Loucy (cell line): Measurements from ENCODE around the gene PSMB8.

Experiments used
- H2AFZ ChIP-seq: fragments of 200-600 bp; sonication (generic); 2 replicates; pipeline ENCODE4 v1.6.0; 2016; ENCODE audit warnings: antibody characterized with exemption, mild to moderate bottlenecking, low read length, moderate library complexity
- H3F3A ChIP-seq: fragments of 200-600 bp; 2 replicates; pipeline ENCODE4 v1.6.0; 2016; ENCODE audit warnings: antibody characterized with exemption, low read depth, mild to moderate bottlenecking
- H3K27me3 ChIP-seq: fragments of 200-600 bp; sonication (generic); 2 replicates; pipeline ENCODE4 v1.6.1; 2014; ENCODE audit warnings: low read length, mild to moderate bottlenecking; ENCODE audit not compliant: insufficient read depth, poor library complexity, severe bottlenecking
- H3K36me3 ChIP-seq: fragments of 200-600 bp; sonication (generic); 2 replicates; pipeline ENCODE4 v1.6.1; 2016; ENCODE audit warnings: low read length; ENCODE audit not compliant: insufficient read depth
- H3K4me1 ChIP-seq: fragments of 200-600 bp; sonication (generic); 2 replicates; pipeline ENCODE4 v1.5.1; 2014; ENCODE audit warnings: low read length, mild to moderate bottlenecking; ENCODE audit not compliant: insufficient read depth, poor library complexity, severe bottlenecking
- H3K4me2 ChIP-seq: fragments of 200-600 bp; sonication (generic); 2 replicates; pipeline ENCODE4 v1.6.0; 2014; ENCODE audit warnings: antibody characterized with exemption, low read length, low read depth, mild to moderate bottlenecking; ENCODE audit not compliant: poor library complexity, severe bottlenecking
- H3K4me3 ChIP-seq: fragments of 200-600 bp; sonication (generic); 2 replicates; pipeline ENCODE4 v1.5.1; 2014; ENCODE audit warnings: low read length, mild to moderate bottlenecking, mixed read lengths; ENCODE audit not compliant: poor library complexity, severe bottlenecking
- H3K79me2 ChIP-seq: fragments of 200-600 bp; sonication (generic); 2 replicates; pipeline ENCODE4 v1.6.1; 2014; ENCODE audit warnings: low read length; ENCODE audit not compliant: insufficient read depth
- H3K9ac ChIP-seq: fragments of 200-600 bp; sonication (generic); 2 replicates; pipeline ENCODE4 v1.6.0; 2014; ENCODE audit warnings: mild to moderate bottlenecking, low read depth, low read length, moderate library complexity; ENCODE audit not compliant: poor library complexity, severe bottlenecking
- H3K9me2 ChIP-seq: fragments of 200-600 bp; sonication (generic); replicated peaks from 2 replicates; pipeline ENCODE4 v1.6.1; 2016; ENCODE audit warnings: low read depth, low read length, mixed read lengths
- H3K9me3 ChIP-seq: fragments of 200-600 bp; sonication (generic); 2 replicates; pipeline ENCODE4 v1.6.1; 2014; ENCODE audit warnings: mild to moderate bottlenecking, antibody characterized with exemption, low read length, low read depth; ENCODE audit not compliant: insufficient read depth
- H4K20me1 ChIP-seq: fragments of 200-600 bp; sonication (generic); 2 replicates; pipeline ENCODE4 v1.6.0; 2014; ENCODE audit warnings: antibody characterized with exemption, low read length, mild to moderate bottlenecking; ENCODE audit not compliant: insufficient read depth, poor library complexity, severe bottlenecking
- EZH2phosphoT487 ChIP-seq: fragments of 200-600 bp; IDR thresholded peaks from 2 replicates; pipeline ENCODE4 v1.6.1; 2018; ENCODE audit warnings: antibody characterized with exemption, mild to moderate bottlenecking, moderate library complexity, borderline replicate concordance
- TF ChIP-seq, protein P1 (sequence below): fragments of 200-600 bp; sonication (generic); conservative IDR thresholded peaks from 2 replicates; pipeline ENCODE4 v1.5.1; 2014; ENCODE audit warnings: mild to moderate bottlenecking, antibody characterized with exemption, low read length

The PSMB8 gene

DNA sequence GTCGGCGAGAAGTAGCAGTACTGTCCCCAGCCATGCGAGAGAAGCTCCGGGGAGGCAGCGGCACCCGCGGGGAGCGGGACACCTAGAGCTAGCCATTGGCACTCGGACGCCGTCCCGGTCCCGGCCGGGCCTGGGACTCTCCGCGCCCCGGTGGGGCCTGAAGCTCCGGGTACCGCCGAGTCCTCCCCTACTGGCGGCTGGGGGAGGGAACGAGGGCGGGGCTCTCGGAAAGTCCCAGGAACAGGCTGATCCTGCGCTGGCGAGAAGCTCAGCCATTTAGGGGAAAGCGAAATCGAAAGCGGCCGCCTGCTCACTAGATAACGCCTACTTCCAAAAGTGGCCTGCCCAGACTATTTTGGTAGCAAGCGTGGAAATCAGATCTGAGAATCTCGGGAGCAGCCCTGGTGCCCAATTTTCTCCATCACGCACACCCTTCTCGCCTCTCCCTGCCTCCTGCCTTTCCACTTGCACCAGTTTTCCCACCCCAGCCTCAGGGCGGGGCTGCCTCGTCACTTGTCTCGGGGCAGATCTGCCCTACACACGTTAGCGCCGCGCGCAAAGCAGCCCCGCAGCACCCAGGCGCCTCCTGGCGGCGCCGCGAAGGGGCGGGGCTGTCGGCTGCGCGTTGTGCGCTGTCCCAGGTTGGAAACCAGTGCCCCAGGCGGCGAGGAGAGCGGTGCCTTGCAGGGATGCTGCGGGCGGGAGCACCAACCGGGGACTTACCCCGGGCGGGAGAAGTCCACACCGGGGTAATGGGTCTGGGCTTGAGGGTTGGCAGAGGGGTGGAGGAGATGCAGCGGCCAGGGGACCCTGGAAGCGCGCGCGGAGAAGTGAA is 9.9 kb upstream of the PSMB8 start, which contains the start of the genes PSMB9 and TAP1:
PSMB9 (plus strand) TSS at position 652 of the 835 bp plus-strand sequence; CDS start at position 690, 38 bp downstream.
TAP1 (minus strand) TSS at position 164 of the 835 bp plus-strand sequence; CDS start at position 96, 68 bp downstream.
- H3K4me1 ChIP-seq, result peaks cover 62% of the 10 kb centered on the region
- peaks cover 90% of the 10 kb centered on the region for H3K79me2 ChIP-seq
- H2AFZ ChIP-seq, result peak within 1 kb of the TSS; percentile 44
- H3K4me2 ChIP-seq, result peak within 1 kb of the TSS; percentile 98
- H3K4me3 ChIP-seq, result peak within 1 kb of the TSS; percentile 95
- no peaks in the 10 kb centered on the region for H3K27me3 ChIP-seq
- H3F3A ChIP-seq, result peaks cover 5% of the 10 kb centered on the region; the same call in 1 of the 2 replicates
- TF ChIP-seq, protein P1, sequence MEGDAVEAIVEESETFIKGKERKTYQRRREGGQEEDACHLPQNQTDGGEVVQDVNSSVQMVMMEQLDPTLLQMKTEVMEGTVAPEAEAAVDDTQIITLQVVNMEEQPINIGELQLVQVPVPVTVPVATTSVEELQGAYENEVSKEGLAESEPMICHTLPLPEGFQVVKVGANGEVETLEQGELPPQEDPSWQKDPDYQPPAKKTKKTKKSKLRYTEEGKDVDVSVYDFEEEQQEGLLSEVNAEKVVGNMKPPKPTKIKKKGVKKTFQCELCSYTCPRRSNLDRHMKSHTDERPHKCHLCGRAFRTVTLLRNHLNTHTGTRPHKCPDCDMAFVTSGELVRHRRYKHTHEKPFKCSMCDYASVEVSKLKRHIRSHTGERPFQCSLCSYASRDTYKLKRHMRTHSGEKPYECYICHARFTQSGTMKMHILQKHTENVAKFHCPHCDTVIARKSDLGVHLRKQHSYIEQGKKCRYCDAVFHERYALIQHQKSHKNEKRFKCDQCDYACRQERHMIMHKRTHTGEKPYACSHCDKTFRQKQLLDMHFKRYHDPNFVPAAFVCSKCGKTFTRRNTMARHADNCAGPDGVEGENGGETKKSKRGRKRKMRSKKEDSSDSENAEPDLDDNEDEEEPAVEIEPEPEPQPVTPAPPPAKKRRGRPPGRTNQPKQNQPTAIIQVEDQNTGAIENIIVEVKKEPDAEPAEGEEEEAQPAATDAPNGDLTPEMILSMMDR, result peak; percentile 66
- no peak for TF ChIP-seq EZH2phosphoT487
- H3K9ac ChIP-seq, result peak within 1 kb of the TSS; percentile 99
- no peaks in the 10 kb centered on the region for H3K9me2 ChIP-seq
- H3K36me3 ChIP-seq, result peaks cover 16% of the 10 kb centered on the region; the same call in 1 of the 2 replicates
- H4K20me1 ChIP-seq, result peaks cover 38% of the 10 kb centered on the region
- no peaks in the 10 kb centered on the region for H3K9me3 ChIP-seq

DNA sequence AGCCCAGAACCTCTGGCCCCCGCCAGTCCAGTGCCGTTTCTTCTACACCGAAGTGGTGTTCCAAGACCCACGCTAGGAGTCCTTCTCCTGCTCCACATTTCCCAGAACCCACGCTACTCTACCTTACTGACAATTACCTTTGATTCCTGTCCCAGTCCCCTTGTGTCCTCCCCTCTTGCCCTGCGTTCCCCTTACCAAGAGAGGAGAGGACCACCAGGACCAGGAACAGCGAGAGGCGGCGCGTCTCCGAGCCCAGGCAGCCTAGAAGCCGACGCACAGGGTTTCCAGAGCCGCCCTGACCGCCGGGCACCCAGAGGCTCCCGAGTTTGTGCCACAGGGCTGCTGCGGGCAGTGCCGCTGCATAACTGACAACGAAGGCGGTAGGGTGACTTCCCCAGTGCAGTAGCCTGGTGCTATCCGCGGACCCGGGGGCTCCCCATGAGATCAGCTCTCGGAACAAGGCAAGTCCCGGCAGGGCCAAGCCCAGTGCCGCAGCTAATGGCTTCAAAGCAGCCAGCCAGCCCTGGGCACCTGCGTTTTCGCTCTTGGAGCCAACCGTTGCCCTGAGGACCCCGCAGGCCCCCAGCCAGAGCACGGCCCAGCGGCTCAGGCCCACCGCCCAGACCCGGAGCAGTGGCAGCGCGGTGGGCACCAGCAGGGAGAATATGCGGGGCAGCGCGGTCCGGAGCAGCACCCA is 9.1 kb upstream of the PSMB8 start:
- peaks cover 5% of the 10 kb centered on the region; the same call in 1 of the 2 replicates for H3F3A ChIP-seq
- H3K79me2 ChIP-seq, result peaks cover 90% of the 10 kb centered on the region
- H4K20me1 ChIP-seq, result peaks cover 30% of the 10 kb centered on the region
- peaks cover 19% of the 10 kb centered on the region; the same call in 1 of the 2 replicates for H3K36me3 ChIP-seq
- no peaks in the 10 kb centered on the region for H3K27me3 ChIP-seq
- H3K9me3 ChIP-seq, result no peaks in the 10 kb centered on the region
- no peaks in the 10 kb centered on the region for H3K9me2 ChIP-seq
- H3K4me1 ChIP-seq, result peaks cover 65% of the 10 kb centered on the region
- TF ChIP-seq, protein P1, result no peak
- no peak for TF ChIP-seq EZH2phosphoT487
- peak overlapping the region; percentile 95 for H3K4me3 ChIP-seq
- peak overlapping the region; percentile 44 for H2AFZ ChIP-seq
- peak overlapping the region; percentile 98 for H3K4me2 ChIP-seq
- H3K9ac ChIP-seq, result peak overlapping the region; percentile 99

DNA sequence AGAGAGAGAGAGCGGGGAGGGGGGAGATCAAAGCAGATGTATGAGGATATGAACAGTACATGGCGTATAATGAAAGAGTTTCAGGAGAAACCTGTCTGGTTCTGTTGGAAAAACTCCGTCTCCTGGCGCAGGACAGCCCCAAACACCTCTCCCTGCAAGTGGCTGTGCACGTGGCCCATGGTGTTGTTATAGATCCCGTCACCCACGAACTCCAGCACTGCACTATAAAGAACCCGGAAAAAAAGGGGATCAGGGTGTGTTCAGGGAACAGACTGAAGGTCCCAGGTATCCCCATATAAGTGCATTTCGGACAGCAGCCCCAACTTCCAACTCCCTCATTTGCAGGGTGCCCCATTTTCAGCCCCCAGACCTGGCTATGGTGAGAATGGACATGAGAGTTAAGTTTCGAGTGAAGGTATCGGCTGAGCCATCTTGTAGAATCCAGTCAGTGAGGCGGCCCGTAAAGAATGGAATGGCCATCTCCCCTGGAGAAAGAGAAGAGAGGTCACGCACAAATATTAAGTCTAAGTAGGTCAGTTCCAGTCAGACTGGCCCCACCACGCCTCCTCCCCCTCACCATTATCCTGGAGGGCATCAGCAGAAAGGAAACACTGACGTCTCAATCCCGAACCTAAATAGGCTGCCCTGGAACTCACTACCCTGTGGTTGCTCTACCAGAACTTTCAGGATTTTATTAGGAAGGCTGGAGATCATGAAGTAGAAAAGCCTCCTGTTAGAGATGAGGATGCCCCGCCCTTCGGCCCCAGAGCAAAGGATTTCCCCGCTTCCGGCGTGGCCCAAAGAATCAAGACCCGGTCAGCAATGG is 8.4 kb upstream of the PSMB8 start:
- peak overlapping the region; percentile 99 for H3K9ac ChIP-seq
- peaks cover 2% of the 10 kb centered on the region; the same call in 1 of the 2 replicates for H3F3A ChIP-seq
- H3K4me3 ChIP-seq, result peak overlapping the region; percentile 95
- peak overlapping the region; percentile 98 for H3K4me2 ChIP-seq
- peaks cover 70% of the 10 kb centered on the region for H3K4me1 ChIP-seq
- TF ChIP-seq EZH2phosphoT487, result no peak
- TF ChIP-seq, protein P1, result no peak
- H3K9me3 ChIP-seq, result no peaks in the 10 kb centered on the region
- H3K36me3 ChIP-seq, result peaks cover 26% of the 10 kb centered on the region; the same call in 1 of the 2 replicates
- no peaks in the 10 kb centered on the region for H3K9me2 ChIP-seq
- no peaks in the 10 kb centered on the region for H3K27me3 ChIP-seq
- H3K79me2 ChIP-seq, result peaks cover 93% of the 10 kb centered on the region
- H4K20me1 ChIP-seq, result peaks cover 33% of the 10 kb centered on the region
- no peak overlapping the region for H2AFZ ChIP-seq
